ENCODE data around the gene CLIC5.

Gene CLIC5

GRCh38 chr6:45901767-45902650 lies 113.7 kb downstream of the CLIC5 start:
- Histone ChIP-seq H3K27me3 (ENCODE audit: low read depth, low read length) (no peaks in the 10 kb centered on the region), H3K27ac (ENCODE audit: low read length) (no peak overlapping the region), H3K4me3 (ENCODE audit: low read depth in 1 of 2, low read length in 2 of 2) (no peak overlapping the region), H3K36me3 (ENCODE audit: control insufficient read depth in 1 of 2, insufficient read depth in 2 of 2, low read length in 2 of 2) (no peaks in the 10 kb centered on the region), H3K9me3 (ENCODE audit: control insufficient read depth in 1 of 2, low read length in 2 of 2) (no peaks in the 10 kb centered on the region), H3K4me1 (ENCODE audit: control insufficient read depth in 1 of 2, insufficient read depth in 2 of 2, low read length in 2 of 2) (no peaks in the 10 kb centered on the region)

DNA sequence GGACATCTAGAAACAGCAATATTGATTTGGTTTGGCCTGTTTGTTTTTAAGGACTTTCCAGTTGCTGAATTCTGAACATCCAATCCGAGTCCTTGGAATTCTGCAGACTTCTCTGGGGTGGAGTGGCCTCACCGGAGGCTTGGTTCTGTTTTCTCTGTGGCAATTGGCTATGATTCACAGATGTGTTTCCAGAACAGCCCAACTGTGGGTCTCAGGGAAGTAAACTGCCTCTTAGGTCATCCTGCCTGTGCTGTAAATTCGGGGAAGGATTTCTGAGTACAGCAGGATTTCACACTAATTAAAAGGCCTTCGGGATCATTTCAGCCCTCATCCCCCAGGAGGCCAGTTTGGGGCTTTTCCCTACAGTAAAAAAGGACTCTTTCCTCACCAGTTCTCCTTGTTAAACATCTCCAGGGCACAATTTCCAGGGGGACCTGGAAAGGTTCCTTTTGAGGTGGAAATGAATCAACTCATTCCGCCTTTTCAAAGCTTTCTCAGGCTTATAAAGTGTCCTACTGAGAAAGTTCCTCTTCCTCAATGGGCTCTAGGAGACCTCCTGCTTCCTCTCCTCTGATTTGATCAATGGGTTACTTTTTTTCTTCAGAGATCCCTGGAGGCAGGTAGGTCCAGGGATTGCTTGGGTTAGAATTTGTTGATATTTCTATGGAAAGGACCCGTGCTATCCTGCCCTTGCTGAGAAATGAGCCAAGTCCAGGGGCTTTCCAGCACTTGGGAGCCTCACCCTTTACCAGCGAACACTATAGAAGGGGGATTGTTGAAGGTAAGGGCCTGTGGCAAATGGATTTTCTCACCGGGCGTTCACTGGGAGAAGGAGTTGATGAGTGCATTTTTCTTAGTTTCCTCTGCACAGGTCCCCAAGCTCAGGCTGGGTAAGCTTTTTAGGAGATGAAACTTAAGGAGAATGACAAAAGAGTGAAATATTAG lies 114.6 kb downstream of the CLIC5 start:
- Histone ChIP-seq H3K4me3 (ENCODE audit: low read depth in 1 of 2, low read length in 2 of 2) (no peak overlapping the region), H3K9me3 (ENCODE audit: control insufficient read depth in 1 of 2, low read length in 2 of 2) (no peaks in the 10 kb centered on the region), H3K4me1 (ENCODE audit: control insufficient read depth in 1 of 2, insufficient read depth in 2 of 2, low read length in 2 of 2) (no peaks in the 10 kb centered on the region), H3K27ac (ENCODE audit: low read length) (no peak overlapping the region), H3K27me3 (ENCODE audit: low read depth, low read length) (no peaks in the 10 kb centered on the region), H3K36me3 (ENCODE audit: control insufficient read depth in 1 of 2, insufficient read depth in 2 of 2, low read length in 2 of 2) (no peaks in the 10 kb centered on the region)

DNA sequence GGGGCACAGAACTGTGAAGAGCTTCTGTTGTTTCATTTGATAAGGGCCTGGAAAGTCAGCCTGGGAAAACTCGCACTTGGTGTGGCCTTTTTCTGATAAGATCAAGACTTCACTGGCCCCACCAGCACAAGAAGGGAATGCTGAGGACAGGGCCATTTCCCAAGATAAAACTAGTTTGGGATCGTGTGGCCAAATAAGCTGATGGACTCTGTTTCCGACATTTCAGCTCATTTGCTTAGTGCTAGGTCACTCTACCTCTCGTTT lies 116.0 kb downstream of the CLIC5 start:
- H3K36me3 ChIP-seq (ENCODE audit: control insufficient read depth in 1 of 2, insufficient read depth in 2 of 2, low read length in 2 of 2): no peaks in the 10 kb centered on the region
- H3K27me3 ChIP-seq (ENCODE audit: low read depth, low read length): no peaks in the 10 kb centered on the region
- no peaks in the 10 kb centered on the region for H3K9me3 ChIP-seq (ENCODE audit: control insufficient read depth in 1 of 2, low read length in 2 of 2)
- H3K4me3 ChIP-seq (ENCODE audit: low read depth in 1 of 2, low read length in 2 of 2): no peak overlapping the region
- no peak overlapping the region for H3K27ac ChIP-seq (ENCODE audit: low read length)
- H3K4me1 ChIP-seq (ENCODE audit: control insufficient read depth in 1 of 2, insufficient read depth in 2 of 2, low read length in 2 of 2): no peaks in the 10 kb centered on the region

DNA sequence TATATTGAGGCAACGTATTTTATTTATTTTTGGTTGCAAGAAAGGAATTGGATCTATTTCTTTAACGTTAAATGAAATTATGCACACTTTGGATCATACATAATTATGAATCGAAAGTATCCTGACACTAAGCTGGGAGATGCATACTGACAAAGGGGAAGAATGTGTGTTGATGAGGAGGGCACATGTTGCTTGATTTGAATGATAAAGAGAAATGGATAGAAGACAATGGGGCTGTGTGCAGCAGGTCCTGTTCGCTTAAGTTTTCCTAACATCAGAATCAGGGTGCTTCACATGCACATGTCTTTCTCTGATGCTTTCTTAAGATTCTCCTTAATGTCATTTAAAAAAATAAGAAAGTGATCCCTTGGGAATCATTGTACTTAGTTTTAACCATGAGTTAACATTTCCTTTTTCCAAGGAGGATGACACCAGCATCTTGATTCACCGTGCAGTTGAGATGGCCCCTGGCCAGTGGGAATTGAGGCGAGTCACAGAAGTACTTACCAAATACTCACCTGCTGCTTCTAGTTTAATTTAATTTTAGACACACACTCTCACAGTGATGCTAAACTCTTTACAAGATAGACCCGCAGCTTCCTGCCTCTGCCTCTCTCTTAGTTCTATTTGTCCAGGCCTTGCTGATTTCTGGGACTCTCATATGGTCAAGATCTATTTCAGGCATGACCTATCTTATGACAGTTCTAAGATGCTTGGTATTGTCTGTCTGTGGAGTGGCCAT lies 116.5 kb downstream of the CLIC5 start:
- Histone ChIP-seq H3K36me3 (ENCODE audit: control insufficient read depth in 1 of 2, insufficient read depth in 2 of 2, low read length in 2 of 2) (no peaks in the 10 kb centered on the region), H3K4me1 (ENCODE audit: control insufficient read depth in 1 of 2, insufficient read depth in 2 of 2, low read length in 2 of 2) (no peaks in the 10 kb centered on the region), H3K9me3 (ENCODE audit: control insufficient read depth in 1 of 2, low read length in 2 of 2) (no peaks in the 10 kb centered on the region), H3K27me3 (ENCODE audit: low read depth, low read length) (no peaks in the 10 kb centered on the region), H3K4me3 (ENCODE audit: low read depth in 1 of 2, low read length in 2 of 2) (no peak overlapping the region), H3K27ac (ENCODE audit: low read length) (no peak overlapping the region)

DNA sequence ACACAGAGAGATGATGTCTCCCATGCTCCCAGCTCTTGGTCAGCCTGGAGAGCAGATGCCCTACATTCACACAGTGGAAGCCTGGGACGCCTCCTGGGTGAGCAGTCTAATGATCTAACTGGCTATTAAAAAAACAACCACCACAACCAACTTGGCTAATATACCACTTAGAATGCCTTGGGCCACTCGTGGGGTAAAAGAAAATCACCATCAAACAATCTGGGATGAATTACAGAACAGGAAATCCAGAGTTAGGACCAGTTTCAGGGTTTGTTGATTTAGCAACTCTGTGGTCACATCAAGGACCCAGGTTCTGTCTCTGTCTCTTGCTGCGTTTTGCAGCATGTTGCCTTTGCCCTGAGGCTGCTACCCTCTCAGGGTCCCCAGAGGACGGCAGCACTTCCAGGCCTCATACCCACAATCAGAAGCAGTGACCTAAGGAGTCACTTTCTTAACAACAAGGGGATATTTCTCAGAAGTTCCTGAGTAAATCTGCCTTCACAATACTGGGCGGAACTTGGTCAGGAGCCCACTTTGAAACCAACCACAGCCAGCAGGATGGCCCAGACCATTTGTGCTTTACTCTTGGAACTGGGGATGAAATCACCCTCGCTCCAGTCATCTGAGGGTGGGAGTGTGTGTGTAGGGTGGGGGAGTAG lies 118.7 kb downstream of the CLIC5 start:
- no peaks in the 10 kb centered on the region for H3K4me1 ChIP-seq (ENCODE audit: control insufficient read depth in 1 of 2, insufficient read depth in 2 of 2, low read length in 2 of 2)

GRCh38 chr6:45895569-45895968 lies 120.1 kb downstream of the CLIC5 start:
- H3K9me3 ChIP-seq (ENCODE audit: control insufficient read depth in 1 of 2, low read length in 2 of 2): no peaks in the 10 kb centered on the region
- H3K4me3 ChIP-seq (ENCODE audit: low read depth in 1 of 2, low read length in 2 of 2): no peak overlapping the region
- no peaks in the 10 kb centered on the region for H3K4me1 ChIP-seq (ENCODE audit: control insufficient read depth in 1 of 2, insufficient read depth in 2 of 2, low read length in 2 of 2)
- H3K27me3 ChIP-seq (ENCODE audit: low read depth, low read length): no peaks in the 10 kb centered on the region
- no peak overlapping the region for H3K27ac ChIP-seq (ENCODE audit: low read length)
- H3K36me3 ChIP-seq (ENCODE audit: control insufficient read depth in 1 of 2, insufficient read depth in 2 of 2, low read length in 2 of 2): no peaks in the 10 kb centered on the region

More for the DNA sequence above, 118.7 kb downstream of the CLIC5 start:
- Histone ChIP-seq H3K27me3 (ENCODE audit: low read depth, low read length) (no peaks in the 10 kb centered on the region), H3K27ac (ENCODE audit: low read length) (no peak overlapping the region), H3K9me3 (ENCODE audit: control insufficient read depth in 1 of 2, low read length in 2 of 2) (no peaks in the 10 kb centered on the region), H3K36me3 (ENCODE audit: control insufficient read depth in 1 of 2, insufficient read depth in 2 of 2, low read length in 2 of 2) (no peaks in the 10 kb centered on the region), H3K4me3 (ENCODE audit: low read depth in 1 of 2, low read length in 2 of 2) (no peak overlapping the region)

DNA sequence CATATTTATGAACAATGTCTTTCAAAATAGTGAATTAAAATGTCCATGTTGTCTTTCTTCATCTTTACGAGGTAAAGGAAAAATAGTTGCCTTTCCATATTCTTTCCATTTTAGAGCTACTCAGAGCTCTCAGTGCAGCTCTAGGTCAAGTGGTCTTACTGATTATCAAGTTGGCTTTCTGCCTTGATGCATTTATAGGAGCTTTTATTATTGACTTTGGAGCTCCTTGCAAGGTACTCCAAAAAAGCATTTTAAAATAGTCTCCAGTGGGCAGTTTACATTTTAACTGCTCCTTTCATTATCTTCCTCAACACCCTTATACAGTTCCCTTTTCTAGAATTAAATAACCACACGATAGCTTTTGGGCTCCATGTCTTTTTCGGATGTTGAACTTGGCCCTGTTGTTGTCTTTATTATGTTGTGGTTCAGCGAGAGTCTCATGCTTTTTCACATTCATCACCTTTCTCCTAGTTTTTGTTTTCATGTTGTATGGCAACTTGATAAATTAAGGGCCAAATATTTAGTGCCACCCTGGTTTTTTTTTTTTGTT lies 122.9 kb downstream of the CLIC5 start:
- H3K27ac ChIP-seq (ENCODE audit: low read length): no peak overlapping the region
- H3K27me3 ChIP-seq (ENCODE audit: low read depth, low read length): no peaks in the 10 kb centered on the region
- H3K4me1 ChIP-seq (ENCODE audit: control insufficient read depth in 1 of 2, insufficient read depth in 2 of 2, low read length in 2 of 2): no peaks in the 10 kb centered on the region
- H3K9me3 ChIP-seq (ENCODE audit: control insufficient read depth in 1 of 2, low read length in 2 of 2): no peaks in the 10 kb centered on the region
- H3K36me3 ChIP-seq (ENCODE audit: control insufficient read depth in 1 of 2, insufficient read depth in 2 of 2, low read length in 2 of 2): no peaks in the 10 kb centered on the region
- no peak overlapping the region for H3K4me3 ChIP-seq (ENCODE audit: low read depth in 1 of 2, low read length in 2 of 2)

DNA sequence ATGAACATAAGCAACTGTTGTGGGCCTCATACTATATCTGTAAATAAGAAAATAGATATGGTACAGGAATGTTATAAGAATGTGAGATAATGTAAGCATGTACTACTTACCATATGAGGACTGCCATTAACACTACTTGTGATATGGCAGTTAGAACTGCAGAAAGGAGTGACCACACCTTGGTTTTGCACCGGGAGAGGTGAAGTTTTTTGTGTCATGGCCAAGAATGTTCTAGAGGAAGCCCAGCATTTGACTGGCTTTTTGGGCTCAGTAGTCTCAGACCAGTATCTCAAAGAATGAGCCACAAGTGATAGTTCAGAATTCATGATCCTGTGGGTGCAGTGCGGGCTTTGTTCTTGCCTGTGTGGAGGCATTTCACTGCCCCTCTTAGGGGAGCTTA lies 123.5 kb downstream of the CLIC5 start:
- Histone ChIP-seq H3K36me3 (ENCODE audit: control insufficient read depth in 1 of 2, insufficient read depth in 2 of 2, low read length in 2 of 2) (no peaks in the 10 kb centered on the region), H3K4me1 (ENCODE audit: control insufficient read depth in 1 of 2, insufficient read depth in 2 of 2, low read length in 2 of 2) (no peaks in the 10 kb centered on the region), H3K27me3 (ENCODE audit: low read depth, low read length) (no peaks in the 10 kb centered on the region), H3K4me3 (ENCODE audit: low read depth in 1 of 2, low read length in 2 of 2) (no peak overlapping the region), H3K27ac (ENCODE audit: low read length) (no peak overlapping the region), H3K9me3 (ENCODE audit: control insufficient read depth in 1 of 2, low read length in 2 of 2) (no peaks in the 10 kb centered on the region)

- Histone ChIP-seq H3K27ac (ENCODE audit: low read length) (no peak overlapping the region), H3K4me3 (ENCODE audit: low read depth in 1 of 2, low read length in 2 of 2) (no peak overlapping the region), H3K27me3 (ENCODE audit: low read depth, low read length) (no peaks in the 10 kb centered on the region), H3K36me3 (ENCODE audit: control insufficient read depth in 1 of 2, insufficient read depth in 2 of 2, low read length in 2 of 2) (no peaks in the 10 kb centered on the region), H3K9me3 (ENCODE audit: control insufficient read depth in 1 of 2, low read length in 2 of 2) (no peaks in the 10 kb centered on the region), H3K4me1 (ENCODE audit: control insufficient read depth in 1 of 2, insufficient read depth in 2 of 2, low read length in 2 of 2) (no peaks in the 10 kb centered on the region)
Measured at GRCh38 chr6:45886776-45887175, 128.9 kb downstream of the CLIC5 start.

DNA sequence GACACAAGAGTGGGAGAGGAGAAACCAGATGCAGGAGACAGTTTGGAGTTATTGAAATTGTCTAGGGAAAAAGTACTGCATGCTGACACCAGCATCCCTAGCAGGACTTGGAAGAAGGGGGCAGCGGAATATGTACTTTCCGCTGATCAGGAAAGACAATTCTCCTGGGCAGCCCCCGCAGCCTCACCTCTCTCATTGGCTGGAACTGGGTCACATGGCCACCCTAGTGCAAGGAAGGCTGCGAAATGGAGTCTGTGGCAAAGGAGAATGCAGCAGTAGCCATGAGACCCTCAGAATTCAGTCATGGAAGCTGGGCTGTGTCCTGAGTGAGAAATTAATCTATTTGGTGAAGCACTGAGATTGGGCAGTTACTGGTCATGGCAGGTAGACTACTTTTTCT lies 131.3 kb downstream of the CLIC5 start:
- Histone ChIP-seq H3K4me3 (ENCODE audit: low read depth in 1 of 2, low read length in 2 of 2) (no peak overlapping the region), H3K9me3 (ENCODE audit: control insufficient read depth in 1 of 2, low read length in 2 of 2) (no peaks in the 10 kb centered on the region), H3K4me1 (ENCODE audit: control insufficient read depth in 1 of 2, insufficient read depth in 2 of 2, low read length in 2 of 2) (peaks cover 5 to 7% of the 10 kb centered on the region in 2 donors), H3K36me3 (ENCODE audit: control insufficient read depth in 1 of 2, insufficient read depth in 2 of 2, low read length in 2 of 2) (no peaks in the 10 kb centered on the region), H3K27me3 (ENCODE audit: low read depth, low read length) (no peaks in the 10 kb centered on the region), H3K27ac (ENCODE audit: low read length) (no peak overlapping the region)

Data from muscle layer of duodenum (tissue), 2 donors.